ENCODE data around the gene SCGN.

The SCGN gene

GRCh38 chr6:25641940-25642666, 9.9 kb upstream of the SCGN start:
- Histone ChIP-seq H3K4me3 (no peak overlapping the region), H3K9ac (ENCODE audit: insufficient read length) (no peak overlapping the region), H3K9me3 (ENCODE audit: low read depth, low read length) (no peaks in the 10 kb centered on the region), H3K27ac (no peak overlapping the region), H3K36me3 (ENCODE audit: insufficient read depth, low read length) (no peaks in the 10 kb centered on the region)
- TF ChIP-seq EZH2 (IDR thresholded peaks at IDR 0.05) (no peak), POLR2AphosphoS5 (IDR thresholded peaks at IDR 0.05; ENCODE audit: borderline replicate concordance, low read depth, low read length) (no peak), FOXP2 (optimal IDR thresholded peaks at IDR 0.05; ENCODE audit: control extremely low read depth, extremely low read length, insufficient read depth) (no peak)
- no peak for DNase-seq (ENCODE audit: low read depth, low spot score)

DNA sequence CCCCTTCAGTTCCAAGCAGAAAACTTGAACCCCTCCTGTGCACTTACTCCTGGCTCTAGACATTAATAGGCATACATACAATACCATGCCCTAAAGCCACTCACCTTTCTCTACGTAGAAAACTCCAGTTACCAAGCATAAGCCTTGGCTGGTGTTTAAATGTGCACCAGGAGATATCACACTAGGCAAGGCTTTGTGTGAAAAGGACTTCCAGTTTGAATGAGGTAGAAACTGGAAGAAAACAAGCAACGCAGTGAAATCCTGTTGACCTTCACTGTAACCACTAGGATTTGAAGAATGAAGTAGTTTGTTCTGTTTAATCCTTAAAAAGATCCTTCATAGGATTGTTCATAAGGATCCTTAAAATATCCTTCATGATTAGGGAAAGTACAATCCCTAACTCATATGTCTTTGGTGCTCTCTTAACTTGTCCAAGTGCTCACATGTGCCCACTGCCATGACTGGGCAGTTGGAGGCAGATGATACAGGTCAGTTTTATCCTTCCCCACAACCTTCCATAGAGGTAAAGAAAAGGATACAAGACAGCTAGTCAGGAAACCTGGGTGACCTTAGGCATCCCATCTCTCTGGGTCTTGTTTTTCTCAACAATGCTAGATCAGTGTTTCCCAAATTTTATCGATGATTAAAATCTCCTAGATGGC, 9.2 kb upstream of the SCGN start:
- H3K4me3 ChIP-seq, result no peak overlapping the region
- H3K9ac ChIP-seq (ENCODE audit: insufficient read length), result no peak overlapping the region
- no peak for DNase-seq (ENCODE audit: low read depth, low spot score)
- TF ChIP-seq EZH2 (IDR thresholded peaks at IDR 0.05), result no peak
- no peak for TF ChIP-seq FOXP2 (optimal IDR thresholded peaks at IDR 0.05; ENCODE audit: control extremely low read depth, extremely low read length, insufficient read depth)
- TF ChIP-seq POLR2AphosphoS5 (IDR thresholded peaks at IDR 0.05; ENCODE audit: borderline replicate concordance, low read depth, low read length), result no peak
- H3K27ac ChIP-seq, result no peak overlapping the region
- H3K36me3 ChIP-seq (ENCODE audit: insufficient read depth, low read length), result no peaks in the 10 kb centered on the region
- no peaks in the 10 kb centered on the region for H3K9me3 ChIP-seq (ENCODE audit: low read depth, low read length)

DNA sequence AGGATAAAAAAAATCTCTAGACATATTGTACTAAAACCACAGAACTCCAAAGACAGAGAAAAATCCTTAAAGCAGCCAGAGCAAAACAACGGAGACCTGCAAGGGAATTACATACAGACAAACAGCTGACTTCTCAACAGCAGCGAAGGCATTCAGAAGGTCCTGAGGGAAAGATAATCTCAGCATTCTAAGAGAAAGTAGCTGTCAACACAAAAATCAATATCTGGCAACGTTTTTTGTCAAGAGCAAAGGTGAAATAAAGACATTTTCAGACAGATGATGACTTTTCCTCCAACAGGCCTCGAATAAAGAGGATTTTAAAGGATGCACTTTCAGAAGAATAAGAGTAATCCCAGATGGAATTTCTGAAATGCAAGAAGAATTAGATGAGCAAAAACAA, 6.1 kb upstream of the SCGN start:
- H3K9me3 ChIP-seq (ENCODE audit: low read depth, low read length), result no peaks in the 10 kb centered on the region
- no peak for DNase-seq (ENCODE audit: low read depth, low spot score)
- H3K9ac ChIP-seq (ENCODE audit: insufficient read length), result no peak overlapping the region
- H3K4me3 ChIP-seq, result no peak overlapping the region
- no peaks in the 10 kb centered on the region for H3K36me3 ChIP-seq (ENCODE audit: insufficient read depth, low read length)
- TF ChIP-seq POLR2AphosphoS5 (IDR thresholded peaks at IDR 0.05; ENCODE audit: borderline replicate concordance, low read depth, low read length) (no peak), FOXP2 (optimal IDR thresholded peaks at IDR 0.05; ENCODE audit: control extremely low read depth, extremely low read length, insufficient read depth) (no peak), EZH2 (IDR thresholded peaks at IDR 0.05) (no peak)
- H3K27ac ChIP-seq, result no peak overlapping the region

- Histone ChIP-seq H3K9ac (ENCODE audit: insufficient read length) (no peak overlapping the region), H3K9me3 (ENCODE audit: low read depth, low read length) (no peaks in the 10 kb centered on the region), H3K27ac (no peak overlapping the region), H3K36me3 (ENCODE audit: insufficient read depth, low read length) (no peaks in the 10 kb centered on the region), H3K4me3 (no peak overlapping the region)
- DNase-seq (ENCODE audit: low read depth, low spot score), result no peak
- TF ChIP-seq POLR2AphosphoS5 (IDR thresholded peaks at IDR 0.05; ENCODE audit: borderline replicate concordance, low read depth, low read length), result no peak
- TF ChIP-seq FOXP2 (optimal IDR thresholded peaks at IDR 0.05; ENCODE audit: control extremely low read depth, extremely low read length, insufficient read depth), result no peak
- no peak for TF ChIP-seq EZH2 (IDR thresholded peaks at IDR 0.05)
Measured at GRCh38 chr6:25649611-25650010, 2.4 kb upstream of the SCGN start.

DNA sequence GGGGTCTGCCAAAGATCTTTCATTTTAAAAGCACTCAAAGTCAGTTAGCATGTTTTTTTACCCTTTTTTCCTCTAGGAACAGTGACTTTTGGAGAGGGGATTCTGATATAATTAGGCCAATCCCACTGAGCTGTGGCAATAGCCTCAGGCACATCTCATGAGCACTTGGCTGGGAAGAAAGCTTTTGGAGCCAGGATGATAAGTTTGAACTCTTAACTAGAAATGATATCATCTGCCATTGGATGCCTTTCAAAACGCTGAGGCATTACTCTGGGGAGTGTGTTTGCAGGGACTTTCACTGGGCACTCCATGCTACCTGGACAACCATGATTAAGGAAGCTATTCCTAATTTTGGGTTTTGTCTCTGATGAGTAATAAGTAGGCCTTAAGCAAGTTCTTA, 3.7 kb downstream of the SCGN start:
- no peak overlapping the region for H3K27ac ChIP-seq
- no peak for DNase-seq (ENCODE audit: low read depth, low spot score)

GRCh38 chr6:25659633-25660368, 7.8 kb downstream of the SCGN start:
- Histone ChIP-seq H3K9me3 (ENCODE audit: low read depth, low read length) (no peaks in the 10 kb centered on the region), H3K4me3 (no peak overlapping the region), H3K27ac (no peak overlapping the region), H3K9ac (ENCODE audit: insufficient read length) (no peak overlapping the region), H3K36me3 (ENCODE audit: insufficient read depth, low read length) (no peaks in the 10 kb centered on the region)
- TF ChIP-seq FOXP2 (optimal IDR thresholded peaks at IDR 0.05; ENCODE audit: control extremely low read depth, extremely low read length, insufficient read depth) (no peak), POLR2AphosphoS5 (IDR thresholded peaks at IDR 0.05; ENCODE audit: borderline replicate concordance, low read depth, low read length) (no peak), EZH2 (IDR thresholded peaks at IDR 0.05) (no peak)
- DNase-seq (ENCODE audit: low read depth, low spot score), result no peak

More for the DNA sequence above, 3.7 kb downstream of the SCGN start:
- Histone ChIP-seq H3K9me3 (ENCODE audit: low read depth, low read length) (no peaks in the 10 kb centered on the region), H3K4me3 (no peak overlapping the region), H3K36me3 (ENCODE audit: insufficient read depth, low read length) (no peaks in the 10 kb centered on the region), H3K9ac (ENCODE audit: insufficient read length) (no peak overlapping the region)
- TF ChIP-seq EZH2 (IDR thresholded peaks at IDR 0.05) (no peak), FOXP2 (optimal IDR thresholded peaks at IDR 0.05; ENCODE audit: control extremely low read depth, extremely low read length, insufficient read depth) (no peak)

DNA sequence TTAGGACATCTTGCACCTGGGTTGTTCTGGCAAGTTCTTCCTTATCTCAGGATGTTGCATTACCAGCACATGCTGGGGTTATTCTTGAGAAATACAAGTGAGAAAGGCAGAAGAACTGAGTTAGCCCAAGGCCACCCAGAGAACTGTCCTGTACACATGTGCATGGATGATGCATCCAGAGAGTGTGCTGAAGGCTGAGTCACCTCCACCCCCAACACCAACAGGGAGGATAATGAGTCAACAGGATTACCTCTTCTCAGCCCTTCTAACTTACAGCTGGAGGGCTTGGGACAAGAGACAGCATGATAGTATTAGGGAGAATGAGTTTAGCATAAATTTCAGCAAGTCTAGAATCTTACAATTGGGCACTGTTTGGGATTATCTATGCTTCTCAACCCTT, 8.5 kb downstream of the SCGN start:
- DNase-seq (ENCODE audit: low read depth, low spot score), result no peak
- TF ChIP-seq FOXP2 (optimal IDR thresholded peaks at IDR 0.05; ENCODE audit: control extremely low read depth, extremely low read length, insufficient read depth) (no peak), EZH2 (IDR thresholded peaks at IDR 0.05) (no peak), POLR2AphosphoS5 (IDR thresholded peaks at IDR 0.05; ENCODE audit: borderline replicate concordance, low read depth, low read length) (no peak)
- Histone ChIP-seq H3K4me3 (no peak overlapping the region), H3K9me3 (ENCODE audit: low read depth, low read length) (no peaks in the 10 kb centered on the region), H3K9ac (ENCODE audit: insufficient read length) (no peak overlapping the region), H3K36me3 (ENCODE audit: insufficient read depth, low read length) (no peaks in the 10 kb centered on the region), H3K27ac (no peak overlapping the region)

DNA sequence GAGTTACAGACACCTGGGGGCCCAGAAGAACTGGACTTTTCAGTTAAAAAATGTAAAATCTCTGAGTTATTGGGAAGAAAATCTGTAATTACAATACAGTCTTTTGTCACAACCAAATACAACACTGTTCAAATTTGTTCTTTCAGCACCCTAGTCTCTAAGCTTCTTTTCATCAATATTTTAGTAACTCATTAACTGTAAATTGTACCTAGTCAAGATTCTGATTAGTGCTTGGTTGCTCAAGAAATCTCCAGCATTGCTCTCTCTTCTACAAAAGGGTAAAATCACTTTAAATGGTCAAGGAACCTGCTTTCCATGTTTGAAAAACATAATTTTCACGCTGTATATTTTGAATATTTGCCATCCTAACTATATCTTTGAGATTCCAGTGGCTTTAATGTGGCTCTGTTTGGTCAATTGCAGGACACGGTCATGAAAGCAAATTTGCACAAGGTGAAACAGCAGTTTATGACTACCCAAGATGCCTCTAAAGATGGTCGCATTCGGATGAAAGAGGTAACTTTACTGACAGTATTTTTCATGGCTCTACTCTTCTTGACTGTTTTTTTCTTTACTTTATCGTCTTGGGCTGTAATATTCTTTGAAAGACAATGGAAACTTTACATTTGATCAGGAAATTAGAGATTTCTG, 9.2 kb downstream of the SCGN start:
- TF ChIP-seq POLR2AphosphoS5 (IDR thresholded peaks at IDR 0.05; ENCODE audit: borderline replicate concordance, low read depth, low read length), result no peak
- no peak for TF ChIP-seq FOXP2 (optimal IDR thresholded peaks at IDR 0.05; ENCODE audit: control extremely low read depth, extremely low read length, insufficient read depth)
- TF ChIP-seq EZH2 (IDR thresholded peaks at IDR 0.05), result no peak
- DNase-seq (ENCODE audit: low read depth, low spot score), result no peak
- Histone ChIP-seq H3K9me3 (ENCODE audit: low read depth, low read length) (no peaks in the 10 kb centered on the region), H3K4me3 (no peak overlapping the region), H3K36me3 (ENCODE audit: insufficient read depth, low read length) (no peaks in the 10 kb centered on the region), H3K27ac (no peak overlapping the region), H3K9ac (ENCODE audit: insufficient read length) (no peak overlapping the region)
